ENCODE measurements around the gene CCDC92B. TPM values are rescaled to one million over a fixed set of nuclear protein-coding genes. Genes with fewer than 3 reads are reported as not detected.
"Not testable (repeated sequence)": the region's sequence is repeated elsewhere in the genome, so short reads cannot be mapped to it uniquely, and the experiment has no call there.

The CCDC92B gene
- total and polyA plus RNA-seq, 8 donors: 0.12 to 1.7 (median 0.48) TPM; not detected in 5

DNA sequence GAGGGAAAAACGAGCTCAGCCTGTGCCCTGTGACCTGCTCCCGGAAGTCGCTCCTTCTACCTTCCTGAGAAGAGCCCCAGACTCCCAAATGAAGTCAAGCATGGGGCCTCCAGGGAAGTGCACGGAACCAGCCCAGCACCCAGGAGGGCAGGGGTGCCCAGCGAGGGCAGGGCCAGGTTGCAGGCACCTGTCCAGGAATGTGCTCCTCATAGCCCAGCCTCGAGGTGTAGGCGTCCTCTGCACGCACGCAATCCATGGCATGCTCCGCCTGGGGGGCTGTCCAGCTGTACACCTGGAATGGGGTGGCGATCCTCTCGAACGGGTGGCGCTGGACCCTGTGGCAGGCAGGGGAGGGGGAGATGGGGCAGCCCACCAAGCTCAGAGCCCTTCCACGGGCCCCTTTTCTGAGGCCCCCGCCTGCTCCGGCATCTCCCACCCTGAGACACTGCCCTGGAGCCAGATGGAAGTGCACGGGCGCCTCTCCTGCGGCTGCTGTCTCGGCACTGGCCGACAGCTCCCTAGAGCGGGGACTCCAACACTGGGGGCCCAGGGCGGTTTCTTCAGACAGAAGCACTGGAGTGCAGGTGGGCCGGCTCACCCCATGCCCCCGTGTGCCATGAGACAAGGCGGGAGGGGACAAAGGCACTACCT, 48.8 kb downstream of the CCDC92B start:
- Histone ChIP-seq H3K9me3 (no peaks in the 10 kb centered on the region), H3K36me3 (peaks cover 75 to 91% (median 91%) of the 10 kb centered on the region in 4 donors), H3K4me3 (no peak overlapping the region), H3K27me3 (no peaks in the 10 kb centered on the region), H3K27ac (no peak overlapping the region), H3K4me1 (peaks cover under 1 to 10% (median 6%) of the 10 kb centered on the region in 4 donors)
- TF ChIP-seq POLR2AphosphoS5 (IDR thresholded peaks at IDR 0.05): no peak
- no peak for TF ChIP-seq POLR2A (IDR thresholded peaks at IDR 0.05)
- TF ChIP-seq, protein P1, sequence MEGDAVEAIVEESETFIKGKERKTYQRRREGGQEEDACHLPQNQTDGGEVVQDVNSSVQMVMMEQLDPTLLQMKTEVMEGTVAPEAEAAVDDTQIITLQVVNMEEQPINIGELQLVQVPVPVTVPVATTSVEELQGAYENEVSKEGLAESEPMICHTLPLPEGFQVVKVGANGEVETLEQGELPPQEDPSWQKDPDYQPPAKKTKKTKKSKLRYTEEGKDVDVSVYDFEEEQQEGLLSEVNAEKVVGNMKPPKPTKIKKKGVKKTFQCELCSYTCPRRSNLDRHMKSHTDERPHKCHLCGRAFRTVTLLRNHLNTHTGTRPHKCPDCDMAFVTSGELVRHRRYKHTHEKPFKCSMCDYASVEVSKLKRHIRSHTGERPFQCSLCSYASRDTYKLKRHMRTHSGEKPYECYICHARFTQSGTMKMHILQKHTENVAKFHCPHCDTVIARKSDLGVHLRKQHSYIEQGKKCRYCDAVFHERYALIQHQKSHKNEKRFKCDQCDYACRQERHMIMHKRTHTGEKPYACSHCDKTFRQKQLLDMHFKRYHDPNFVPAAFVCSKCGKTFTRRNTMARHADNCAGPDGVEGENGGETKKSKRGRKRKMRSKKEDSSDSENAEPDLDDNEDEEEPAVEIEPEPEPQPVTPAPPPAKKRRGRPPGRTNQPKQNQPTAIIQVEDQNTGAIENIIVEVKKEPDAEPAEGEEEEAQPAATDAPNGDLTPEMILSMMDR (IDR thresholded peaks at IDR 0.05): no peak
- no peak for TF ChIP-seq EP300 (IDR thresholded peaks at IDR 0.05)
- 85 to 94% (median 92%) methylated on average over 17 to 27 of the region's 27 CpGs for WGBS, 5 donors
- DNase-seq: no peak
- intact Hi-C loops (cut with DNase I; ENCODE audit: low total_unique reads): no loop called here

- no peak for TF ChIP-seq POLR2AphosphoS5 (IDR thresholded peaks at IDR 0.05)
- TF ChIP-seq POLR2A (IDR thresholded peaks at IDR 0.05): no peak
- TF ChIP-seq EP300 (IDR thresholded peaks at IDR 0.05): no peak
- TF ChIP-seq, protein P1 (IDR thresholded peaks at IDR 0.05): no peak
- intact Hi-C loops (cut with DNase I; ENCODE audit: low total_unique reads): no loop called here
- Histone ChIP-seq H3K27me3 (no peaks in the 10 kb centered on the region), H3K36me3 (peaks cover 81 to 97% (median 96%) of the 10 kb centered on the region in 4 donors), H3K4me1 (peaks cover 0 to 4% (median 2%) of the 10 kb centered on the region in 4 donors), H3K27ac (no peak overlapping the region), H3K9me3 (no peaks in the 10 kb centered on the region), H3K4me3 (no peak overlapping the region)
- 91 to 96% (median 92%) methylated on average over 18 to 20 of the region's 20 CpGs for WGBS, 5 donors
- no peak for DNase-seq
These were observed 49.4 kb downstream of the CCDC92B start for GRCh38 chr17:2700030-2700490.

DNA sequence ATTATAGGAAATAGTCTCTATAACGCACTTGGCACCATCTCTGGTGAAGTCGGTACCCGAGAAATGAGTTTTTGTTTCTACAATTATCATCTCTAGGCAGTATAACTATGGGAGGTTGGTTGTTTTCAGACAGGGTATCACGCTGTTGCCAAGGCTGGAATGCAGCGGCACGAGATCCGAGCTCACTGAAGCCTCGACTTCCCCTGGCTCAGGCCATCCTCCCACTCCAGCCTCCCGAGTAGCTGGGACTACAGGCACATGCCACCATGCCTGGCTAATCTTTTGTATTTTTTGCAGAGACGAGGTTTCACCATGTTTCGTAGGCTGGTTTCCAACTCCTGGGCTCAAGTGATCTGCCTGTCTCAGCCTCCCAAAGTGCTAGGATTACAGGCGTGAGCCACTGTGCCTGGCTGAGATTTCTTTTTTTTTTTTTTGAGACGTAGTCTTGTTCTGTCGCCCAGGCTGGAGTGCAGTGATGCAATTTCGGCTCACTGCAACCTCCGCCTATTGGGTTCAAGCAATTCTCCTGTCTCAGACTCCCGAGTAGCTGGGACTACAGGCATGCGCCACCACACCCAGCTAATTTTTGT, 50.1 kb downstream of the CCDC92B start:
- WGBS, 5 donors: 89 to 92% (median 91%) methylated on average over 18 of the region's 18 CpGs

DNA sequence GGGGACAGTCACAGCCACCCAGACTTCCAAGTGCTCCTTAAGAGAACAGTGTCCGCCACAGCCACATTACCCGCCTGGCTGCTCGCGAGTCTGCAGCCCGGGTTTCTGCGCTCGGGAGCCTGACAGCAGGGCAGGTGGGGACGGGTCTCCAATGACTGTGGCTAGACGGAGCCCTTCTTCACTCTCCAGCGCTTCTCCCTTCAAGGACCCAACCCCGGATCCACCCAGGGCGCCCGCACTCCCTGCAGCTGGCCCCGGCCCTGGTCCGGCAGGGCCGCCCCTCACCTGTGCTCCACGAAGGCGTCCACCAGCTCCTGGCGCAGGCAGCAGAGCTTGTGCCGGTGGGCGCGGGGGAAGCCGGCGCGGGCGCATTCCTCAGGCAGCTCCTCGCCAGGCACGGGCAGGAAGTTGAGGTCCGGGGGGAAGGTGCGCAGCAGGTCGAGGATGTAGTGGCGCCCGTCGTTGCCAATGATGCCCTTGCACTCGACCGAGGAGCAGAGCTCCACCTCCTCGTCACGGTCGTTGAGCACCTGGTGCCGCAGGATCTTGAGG, 51.8 kb downstream of the CCDC92B start:
- intact Hi-C loops (cut with DNase I; ENCODE audit: low total_unique reads): no loop called here
- TF ChIP-seq, protein P1 (IDR thresholded peaks at IDR 0.05): no peak
- TF ChIP-seq POLR2AphosphoS5 (IDR thresholded peaks at IDR 0.05) (no peak), EP300 (IDR thresholded peaks at IDR 0.05) (no peak), POLR2A (IDR thresholded peaks at IDR 0.05) (no peak)
- no peak for DNase-seq
- 93 to 98% (median 96%) methylated on average over 9 to 40 of the region's 40 CpGs for WGBS, 5 donors
- H3K4me1 ChIP-seq: no peaks in the 10 kb centered on the region
- no peaks in the 10 kb centered on the region for H3K9me3 ChIP-seq
- no peak overlapping the region for H3K4me3 ChIP-seq
- H3K27me3 ChIP-seq: no peaks in the 10 kb centered on the region
- H3K27ac ChIP-seq: no peak overlapping the region
- peaks cover 91 to 100% (median 100%) of the 10 kb centered on the region in 4 donors for H3K36me3 ChIP-seq

More for the DNA sequence above, 50.1 kb downstream of the CCDC92B start:
- intact Hi-C loops (cut with DNase I; ENCODE audit: low total_unique reads); H3K4me3 ChIP-seq; H3K27ac ChIP-seq; DNase-seq; H3K4me1 ChIP-seq; H3K9me3 ChIP-seq; H3K27me3 ChIP-seq: not testable (repeated sequence)
- H3K36me3 ChIP-seq: peaks cover 88 to 100% (median 100%) of the 10 kb centered on the region in 4 donors

Measured in stomach (tissue), 9 donors.